B cell (primary cell): ENCODE data around the gene IFT27. TPM values are rescaled to one million over a fixed set of nuclear protein-coding genes. Genes with fewer than 3 reads are reported as not detected.

ENCODE experiments used
- ATAC-seq: fragments of 200-7000 bp; cut with Tn5 transposase; one replicate; pipeline ENCODE4 v1.10.0; 2021; ENCODE audit warnings: low read depth, mild to moderate bottlenecking, moderate number of reproducible peaks, moderate library complexity
- CTCF ChIA-PET: fragments of 350-600 bp; sonication (Branson Sonifier 250); formaldehyde crosslinking; loops from one replicate; lab custom pipeline; 2021; ENCODE audit warnings: antibody characterized with exemption, inconsistent platforms; lab: Charles Lee
- POLR2A ChIA-PET: fragments of 350-600 bp; sonication (Branson Sonifier 250); formaldehyde crosslinking; loops from one replicate; lab custom pipeline; 2021; ENCODE audit warnings: antibody characterized with exemption; lab: Charles Lee
- DNase-seq: peaks from one replicate; pipeline ENCODE4 v3.0.0; 2013
- H2AFZ ChIP-seq: 2 replicates; pipeline ENCODE4 v1.6.1; 2012; ENCODE audit warnings: mild to moderate bottlenecking, low read depth, low read length; ENCODE audit not compliant: insufficient read depth, poor library complexity, severe bottlenecking
- H3K27ac ChIP-seq, 2 donors: 1 replicate in 1 of 2; 2 replicates in 1 of 2; pipeline ENCODE4 v1.5.1; 2012 to 2013; ENCODE audit warnings: low read length in 2 of 2, mild to moderate bottlenecking in 2 of 2, moderate library complexity in 1 of 2
- H3K27me3 ChIP-seq, 4 experiments: fragments of 200-600 bp in 1 of 4; sonication (generic) in 1 of 4; replicated peaks in 1 of 4; 1 replicate in 2 of 4; 2 replicates in 2 of 4; pipeline versions ENCODE4 v1.6.1 to v1.7.0; 2013 to 2016; ENCODE audit warnings: low read length in 3 of 4, mild to moderate bottlenecking in 2 of 4, mixed read lengths in 1 of 4, moderate library complexity in 1 of 4; ENCODE audit not compliant: insufficient read depth in 4 of 4, control insufficient read depth in 3 of 4; ENCODE audit errors: control extremely low read depth in 1 of 4
- H3K36me3 ChIP-seq, 2 experiments: replicated peaks in 1 of 2; 1 replicate in 1 of 2; 2 replicates in 1 of 2; pipeline versions ENCODE4 v1.6.1 to v1.7.1; 2013; ENCODE audit warnings: low read length in 1 of 2; ENCODE audit not compliant: insufficient read depth in 2 of 2, control insufficient read depth in 1 of 2; ENCODE audit errors: control extremely low read depth in 1 of 2, extremely low read depth in 1 of 2
- H3K4me1 ChIP-seq, 2 donors: fragments of 200-600 bp in 1 of 2; sonication (generic) in 1 of 2; 1 replicate in 1 of 2; 2 replicates in 1 of 2; pipeline versions ENCODE4 v1.5.1 to v1.6.1; 2013 to 2017; ENCODE audit warnings: low read length in 2 of 2; ENCODE audit not compliant: control insufficient read depth in 2 of 2, insufficient read depth in 2 of 2
- H3K4me2 ChIP-seq: replicated peaks from 2 replicates; pipeline ENCODE3; 2012; ENCODE audit warnings: mild to moderate bottlenecking, low read depth, low read length; ENCODE audit not compliant: poor library complexity, severe bottlenecking
- H3K4me3 ChIP-seq, 5 experiments: fragments of 200-600 bp in 1 of 5; sonication (generic) in 1 of 5; 1 replicate in 3 of 5; 2 replicates in 2 of 5; pipeline versions ENCODE4 v1.5.1 to v1.7.0; 2011 to 2016; ENCODE audit warnings: low read length in 4 of 5, mild to moderate bottlenecking in 4 of 5, low read depth in 2 of 5, control low read depth in 1 of 5, moderate library complexity in 1 of 5; ENCODE audit not compliant: insufficient read depth in 1 of 5; ENCODE audit errors: control extremely low read depth in 1 of 5, extremely low read depth in 1 of 5
- H3K79me2 ChIP-seq: fragments of 200-600 bp; sonication (generic); one replicate; pipeline ENCODE4 v1.6.0; 2016; ENCODE audit warnings: low read length; ENCODE audit not compliant: control insufficient read depth, insufficient read depth
- H3K9ac ChIP-seq: fragments of 200-600 bp; sonication (generic); 2 replicates; pipeline ENCODE4 v1.6.1; 2017; ENCODE audit warnings: mild to moderate bottlenecking, low read length, moderate library complexity
- H3K9me3 ChIP-seq, 3 donors: one replicate each; pipeline versions ENCODE4 v1.6.1 to v1.7.1; 2013; ENCODE audit warnings: low read length in 2 of 3; ENCODE audit not compliant: control insufficient read depth in 2 of 3, insufficient read depth in 1 of 3; ENCODE audit errors: control extremely low read depth in 1 of 3
- H4K20me1 ChIP-seq: 2 replicates; pipeline ENCODE4 v1.6.0; 2012; ENCODE audit warnings: mild to moderate bottlenecking, low read length; ENCODE audit not compliant: insufficient read depth, control insufficient read depth, poor library complexity, severe bottlenecking
- H3K27ac Mint-ChIP-seq: one replicate; pipeline ENCODE4 v1.8.0; 2021; ENCODE audit warnings: mixed read lengths
- H3K27me3 Mint-ChIP-seq: one replicate; pipeline ENCODE4 v1.8.0; 2021; ENCODE audit warnings: mixed read lengths
- H3K4me1 Mint-ChIP-seq: one replicate; pipeline ENCODE4 v1.8.0; 2021; ENCODE audit warnings: mixed read lengths
- H3K4me3 Mint-ChIP-seq: one replicate; pipeline ENCODE4 v1.8.0; 2021; ENCODE audit warnings: mixed read lengths
- H3K9me3 Mint-ChIP-seq: one replicate; pipeline ENCODE4 v1.8.0; 2022; ENCODE audit warnings: mixed read lengths; ENCODE audit not compliant: insufficient read depth
- CTCF ChIP-seq: fragments of 200-600 bp; IDR thresholded peaks from one replicate; pipeline ENCODE4 v1.8.0; 2022; ENCODE audit warnings: antibody characterized with exemption, mild to moderate bottlenecking
- EZH2 ChIP-seq: IDR thresholded peaks from 2 replicates; pipeline ENCODE4 v1.6.1; 2012; ENCODE audit warnings: borderline replicate concordance, low read depth, mild to moderate bottlenecking, moderate library complexity, low read length; ENCODE audit not compliant: insufficient read depth, poor library complexity, severe bottlenecking
- WGBS: methylation state at CpG from one replicate; pipeline ENCODE4 v1.1.5; 2013; ENCODE audit warnings: missing lambda C conversion rate; ENCODE audit not compliant: insufficient coverage; 5-methylcytosine and 5-hydroxymethylcytosine counted together
- intact Hi-C: fragments of 100-400 bp; cut with micrococcal nuclease; formaldehyde crosslinking; loops from one replicate; pipeline ENCODE4 v1.10.0; 2022
- polyA plus RNA-seq: library from polyadenylated mRNA; depleted of rRNA; stranded (reverse); fragments of >200 nt; gene quantifications from 2 replicates; pipeline ENCODE4 v1.2.3, GENCODE V29; 2012
- total RNA-seq, 2 donors: library from RNA; stranded (reverse); fragments of 120-200 nt in 1 of 2; gene quantifications; 1 replicate in 1 of 2; 2 replicates in 1 of 2; pipeline versions ENCODE4 v1.2.3 to v1.2.4, GENCODE V29; 2013 to 2022

The IFT27 gene
- total and polyA plus RNA-seq, 2 donors (not counting 1 experiment from before 2014, with no cell fraction given): 17.1 to 42.8 TPM

GRCh38 chr22:36807627-36808026, 31.7 kb upstream of the IFT27 start:
- H3K4me2 ChIP-seq: no peak overlapping the region
- TF ChIP-seq CTCF: no peak
- no peak for TF ChIP-seq EZH2
- H3K27me3 ChIP-seq: peaks cover 0 to 8% (median 2%) of the 10 kb centered on the region in 4 experiments
- WGBS: 96% methylated on average over 5 of the region's 7 CpGs
- H3K4me3 Mint-ChIP-seq: no peak overlapping the region
- H4K20me1 ChIP-seq: no peaks in the 10 kb centered on the region
- POLR2A ChIA-PET: interaction anchor here (0.6 kb wide), 1 partner anchor 372 kb away, joined by 3 read pairs; no protein-coding TSS in a partner anchor
- H3K27ac ChIP-seq: no peak overlapping the region
- no peak overlapping the region for H3K27ac Mint-ChIP-seq
- no peak for DNase-seq
- H3K27me3 Mint-ChIP-seq: peaks cover 19% of the 10 kb centered on the region
- H3K4me3 ChIP-seq: no peak overlapping the region
- no peaks in the 10 kb centered on the region for H3K4me1 ChIP-seq
- no peaks in the 10 kb centered on the region for H3K9me3 ChIP-seq
- H3K36me3 ChIP-seq: no peaks in the 10 kb centered on the region
- H3K9ac ChIP-seq: no peak overlapping the region
- no peaks in the 10 kb centered on the region for H3K79me2 ChIP-seq
- CTCF ChIA-PET: no interaction called here
- no peaks in the 10 kb centered on the region for H3K9me3 Mint-ChIP-seq
- no peaks in the 10 kb centered on the region for H3K4me1 Mint-ChIP-seq
- ATAC-seq: no peak
- intact Hi-C loops: no loop called here
- H2AFZ ChIP-seq: no peak overlapping the region

GRCh38 chr22:36806835-36807234, 30.9 kb upstream of the IFT27 start:
- no peak for DNase-seq
- no peaks in the 10 kb centered on the region for H3K36me3 ChIP-seq
- ATAC-seq: no peak
- no peak for TF ChIP-seq EZH2
- no peak for TF ChIP-seq CTCF
- no peaks in the 10 kb centered on the region for H3K4me1 ChIP-seq
- no peak overlapping the region for H3K27ac ChIP-seq
- H3K4me3 Mint-ChIP-seq: no peak overlapping the region
- H3K27me3 Mint-ChIP-seq: peaks cover 13% of the 10 kb centered on the region
- no peak overlapping the region for H3K4me3 ChIP-seq
- no peaks in the 10 kb centered on the region for H4K20me1 ChIP-seq
- intact Hi-C loops: no loop called here
- no peak overlapping the region for H3K4me2 ChIP-seq
- no peak overlapping the region for H3K27ac Mint-ChIP-seq
- H3K9me3 Mint-ChIP-seq: no peaks in the 10 kb centered on the region
- POLR2A ChIA-PET: interaction anchor here (0.6 kb wide), 1 partner anchor 372 kb away, joined by 3 read pairs; no protein-coding TSS in a partner anchor
- no peak overlapping the region for H2AFZ ChIP-seq
- no peaks in the 10 kb centered on the region for H3K79me2 ChIP-seq
- no peaks in the 10 kb centered on the region for H3K4me1 Mint-ChIP-seq
- WGBS: 70% methylated on average over 2 of the region's 6 CpGs
- CTCF ChIA-PET: no interaction called here
- no peak overlapping the region for H3K9ac ChIP-seq
- no peaks in the 10 kb centered on the region for H3K9me3 ChIP-seq
- H3K27me3 ChIP-seq: peaks cover 0 to 8% (median 2%) of the 10 kb centered on the region in 4 experiments
